GM21737 (cell line): Measurements from ENCODE around the gene KLHL29.

Source experiments
- ATAC-seq: cut with Tn5 transposase; IDR thresholded peaks from one replicate; pipeline ENCODE4 v1.9.1; 2021; ENCODE audit warnings: mild to moderate bottlenecking, moderate library complexity; ENCODE audit not compliant: unreplicated experiment

Gene KLHL29

GRCh38 chr2:23640711-23641110 is 255.7 kb downstream of the KLHL29 start:
- no peak for ATAC-seq

DNA sequence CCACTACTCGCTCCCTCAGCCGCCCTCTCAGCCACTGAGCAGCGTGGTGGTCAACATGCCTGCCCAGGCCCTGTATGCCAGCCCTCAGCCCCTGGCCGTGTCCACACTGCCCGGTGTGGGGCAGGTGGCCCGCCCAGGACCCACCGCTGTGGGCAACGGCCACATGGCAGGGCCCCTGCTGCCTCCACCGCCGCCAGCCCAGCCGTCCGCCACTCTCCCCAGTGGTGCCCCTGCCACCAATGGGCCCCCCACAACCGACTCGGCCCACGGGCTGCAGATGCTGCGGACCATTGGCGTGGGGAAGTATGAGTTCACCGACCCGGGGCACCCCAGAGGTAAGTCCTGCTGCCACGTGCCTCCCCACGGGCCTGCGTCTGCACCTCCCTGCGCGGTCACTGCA is 257.5 kb downstream of the KLHL29 start:
- ATAC-seq, result no peak

DNA sequence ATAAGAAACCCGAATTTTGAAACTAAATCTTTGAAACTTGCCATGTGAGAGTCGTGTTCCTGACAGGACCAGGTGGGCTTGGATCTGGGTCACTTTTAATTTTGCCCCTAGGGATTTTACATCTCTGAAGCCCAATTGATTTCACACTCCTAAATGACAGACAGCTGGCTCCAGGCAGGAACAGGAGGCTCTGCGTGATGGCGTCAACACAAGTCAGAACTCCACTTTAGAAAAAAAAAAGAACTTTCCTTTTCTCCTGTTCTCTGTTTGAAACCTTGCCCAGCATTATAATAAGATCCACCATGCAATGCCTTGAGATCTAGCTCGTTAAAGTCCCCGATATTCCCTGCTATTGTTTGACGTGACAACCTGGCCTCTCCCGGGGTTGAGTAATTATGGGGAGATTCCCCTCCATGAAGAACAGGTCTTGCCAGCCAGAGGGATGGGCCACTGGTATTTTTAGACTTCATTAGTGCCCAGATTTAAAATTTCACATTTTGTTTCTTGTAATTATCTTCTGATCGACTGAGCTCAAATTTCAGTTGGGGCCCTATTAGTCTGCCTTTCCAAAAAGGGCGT is 260.3 kb downstream of the KLHL29 start:
- ATAC-seq, result no peak

GRCh38 chr2:23647563-23647962 is 262.6 kb downstream of the KLHL29 start:
- no peak for ATAC-seq

DNA sequence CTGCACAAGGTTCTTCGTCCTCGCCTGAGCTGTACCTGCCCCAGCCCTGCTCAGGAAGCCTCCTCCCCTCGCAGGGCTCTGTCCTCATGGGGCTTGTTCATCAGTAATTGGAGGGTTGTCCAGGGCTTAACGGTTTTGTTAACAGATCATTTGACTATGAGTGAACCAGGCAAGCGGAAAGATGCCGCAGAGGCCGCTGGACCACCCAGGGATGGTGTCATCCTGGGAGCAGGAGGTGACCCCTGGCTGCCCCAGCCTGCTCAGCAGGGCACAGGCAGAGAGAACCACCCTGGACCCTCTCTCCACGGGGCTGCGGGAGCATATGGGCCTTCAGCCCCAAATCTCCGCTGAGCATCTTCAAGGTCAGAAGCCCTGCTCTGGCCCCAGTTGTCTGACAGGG is 264.3 kb downstream of the KLHL29 start:
- ATAC-seq, result no peak

GRCh38 chr2:23649819-23650218 is 264.8 kb downstream of the KLHL29 start:
- no peak for ATAC-seq

DNA sequence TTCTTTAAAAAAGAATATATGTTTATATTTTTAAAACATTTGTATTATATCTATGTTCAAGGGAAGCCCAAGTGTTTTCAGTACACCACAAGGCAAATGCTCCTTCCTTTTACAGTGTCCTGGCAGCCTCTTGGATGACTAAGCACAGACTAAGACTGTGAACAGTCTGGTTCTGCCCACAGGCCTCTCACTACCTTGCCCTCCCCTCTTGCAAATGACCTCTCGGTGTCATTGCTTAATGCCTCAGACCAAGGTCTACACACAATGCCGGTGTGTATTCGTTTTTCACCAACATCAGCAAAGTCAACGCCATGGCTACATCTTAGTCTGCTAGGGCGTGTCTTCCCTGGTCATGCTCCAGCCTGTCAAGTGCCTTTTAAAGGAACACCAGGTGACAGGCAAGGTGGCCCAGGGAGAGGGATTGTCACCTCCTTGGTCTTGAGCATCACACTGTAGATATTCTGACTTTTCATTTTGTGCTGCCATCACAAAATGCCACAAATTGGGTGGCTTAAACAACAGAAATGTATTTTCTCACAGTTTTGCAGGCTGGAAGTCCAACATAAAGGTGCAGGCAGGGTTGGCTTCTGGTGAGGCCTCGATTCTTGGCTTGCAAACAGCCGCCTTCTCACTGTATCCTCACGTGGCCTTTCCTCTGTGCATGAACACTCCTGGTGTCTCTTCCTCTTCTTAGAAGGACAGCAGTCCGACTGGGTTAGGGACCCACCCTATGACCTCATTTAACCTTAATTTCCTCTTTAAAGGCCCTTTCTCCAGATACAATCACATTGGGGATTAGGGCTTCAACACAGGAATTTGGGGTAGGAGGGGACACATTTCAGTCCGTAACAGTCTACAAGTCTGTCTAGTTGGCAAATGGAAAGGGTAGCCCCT is 266.5 kb downstream of the KLHL29 start:
- no peak for ATAC-seq

GRCh38 chr2:23653326-23653725 is 268.3 kb downstream of the KLHL29 start:
- no peak for ATAC-seq

GRCh38 chr2:23654756-23655155 is 269.8 kb downstream of the KLHL29 start:
- ATAC-seq, result no peak

DNA sequence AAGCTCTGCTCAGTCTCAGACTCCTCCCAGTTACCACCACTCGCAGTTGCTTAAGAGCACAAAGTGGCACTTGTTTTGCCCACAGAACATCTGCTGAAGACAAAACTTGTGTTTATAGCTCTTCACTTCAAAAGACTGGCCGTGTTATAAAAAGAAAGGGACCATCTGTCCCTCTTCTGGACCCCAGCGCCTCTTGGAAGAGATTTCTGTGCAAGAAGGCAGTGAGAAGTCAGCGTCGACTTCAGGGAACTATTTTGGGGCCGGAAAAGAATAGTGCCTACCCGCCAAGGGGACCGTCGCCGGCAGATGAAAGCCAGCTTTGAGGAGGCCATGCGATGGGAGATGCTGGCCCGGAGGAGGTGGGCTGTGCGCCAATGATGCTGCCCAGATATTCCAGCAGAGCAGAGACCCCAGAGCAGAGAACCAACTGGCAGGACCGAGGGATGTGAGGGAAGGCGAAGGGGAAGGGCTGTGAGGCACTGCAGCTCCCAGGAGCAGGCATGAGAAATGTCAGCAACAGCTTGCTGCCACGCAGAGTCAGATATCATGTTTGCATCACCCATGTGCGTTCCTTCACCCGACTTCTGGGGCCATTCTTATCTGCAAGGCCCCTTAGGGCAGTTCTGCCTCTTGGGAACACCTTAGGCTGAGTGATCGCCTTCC is 271.1 kb downstream of the KLHL29 start:
- no peak for ATAC-seq

DNA sequence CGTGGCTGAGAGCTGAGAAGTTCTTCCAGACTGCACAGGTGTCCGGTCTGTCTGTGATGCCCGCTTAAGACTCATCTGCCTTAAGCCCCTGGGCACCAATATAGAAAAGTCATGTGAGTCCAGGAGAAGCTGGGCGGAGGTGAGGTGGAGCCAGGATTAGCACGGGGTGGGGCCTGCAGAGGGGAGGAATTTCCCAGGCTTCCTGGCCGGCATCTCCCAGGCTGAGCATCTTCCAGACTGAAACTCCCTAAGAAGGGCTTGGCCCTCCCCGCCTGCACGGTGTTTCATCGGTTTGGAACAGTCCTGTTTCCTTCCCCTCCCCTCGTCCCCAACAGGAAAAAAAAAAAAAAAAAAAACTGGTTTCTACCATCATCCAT is 271.6 kb downstream of the KLHL29 start:
- no peak for ATAC-seq

GRCh38 chr2:23657371-23657770 is 272.4 kb downstream of the KLHL29 start:
- no peak for ATAC-seq

GRCh38 chr2:23657934-23658333 is 273.0 kb downstream of the KLHL29 start:
- no peak for ATAC-seq

DNA sequence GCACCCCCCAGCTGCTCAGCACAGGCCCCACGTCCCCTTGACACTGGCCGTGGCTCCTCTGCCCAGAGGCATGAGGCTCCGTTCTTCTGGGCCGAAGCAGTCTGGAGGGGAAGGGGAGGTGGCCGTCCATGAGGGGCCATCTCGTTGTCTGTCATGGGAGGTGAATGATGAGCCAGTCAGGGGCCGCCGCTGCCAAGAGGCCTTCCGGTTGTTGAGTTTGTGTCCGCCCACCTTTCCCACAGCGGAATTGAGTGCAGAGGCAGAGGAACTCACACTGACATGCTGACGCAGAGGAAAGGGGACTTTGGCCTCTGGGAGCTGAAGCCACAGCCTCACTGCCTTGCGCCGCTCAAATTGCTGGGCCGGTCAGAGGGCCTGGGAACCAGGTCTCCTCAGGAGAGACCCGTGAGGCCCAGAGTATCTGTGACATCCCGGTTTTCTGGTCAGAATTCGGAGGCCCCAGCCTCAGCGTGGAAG is 273.5 kb downstream of the KLHL29 start:
- ATAC-seq, result no peak

DNA sequence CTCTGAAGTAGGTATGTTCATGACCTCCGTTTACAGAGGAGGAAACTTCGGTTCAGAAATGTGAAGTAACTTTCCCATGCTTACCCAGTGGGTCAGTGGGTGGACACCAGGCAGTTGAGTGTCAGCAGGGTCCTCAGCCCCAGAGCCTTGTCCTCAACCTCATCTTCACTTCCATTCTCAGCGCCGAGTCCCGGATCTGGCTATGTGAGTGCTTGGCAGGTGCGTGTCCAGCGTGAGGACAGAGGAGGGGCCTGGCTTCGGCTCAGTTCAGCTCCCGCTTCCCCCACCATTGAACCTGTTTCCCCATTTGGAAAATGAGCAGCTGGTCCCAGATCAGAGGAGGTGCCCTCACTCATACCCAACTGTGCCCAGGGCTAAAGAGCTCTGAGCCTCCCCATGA is 274.3 kb downstream of the KLHL29 start:
- ATAC-seq, result no peak

GRCh38 chr2:23659773-23660172 is 274.8 kb downstream of the KLHL29 start:
- no peak for ATAC-seq

- no peak for ATAC-seq
Observed at GRCh38 chr2:23660237-23660636, 275.3 kb downstream of the KLHL29 start.

DNA sequence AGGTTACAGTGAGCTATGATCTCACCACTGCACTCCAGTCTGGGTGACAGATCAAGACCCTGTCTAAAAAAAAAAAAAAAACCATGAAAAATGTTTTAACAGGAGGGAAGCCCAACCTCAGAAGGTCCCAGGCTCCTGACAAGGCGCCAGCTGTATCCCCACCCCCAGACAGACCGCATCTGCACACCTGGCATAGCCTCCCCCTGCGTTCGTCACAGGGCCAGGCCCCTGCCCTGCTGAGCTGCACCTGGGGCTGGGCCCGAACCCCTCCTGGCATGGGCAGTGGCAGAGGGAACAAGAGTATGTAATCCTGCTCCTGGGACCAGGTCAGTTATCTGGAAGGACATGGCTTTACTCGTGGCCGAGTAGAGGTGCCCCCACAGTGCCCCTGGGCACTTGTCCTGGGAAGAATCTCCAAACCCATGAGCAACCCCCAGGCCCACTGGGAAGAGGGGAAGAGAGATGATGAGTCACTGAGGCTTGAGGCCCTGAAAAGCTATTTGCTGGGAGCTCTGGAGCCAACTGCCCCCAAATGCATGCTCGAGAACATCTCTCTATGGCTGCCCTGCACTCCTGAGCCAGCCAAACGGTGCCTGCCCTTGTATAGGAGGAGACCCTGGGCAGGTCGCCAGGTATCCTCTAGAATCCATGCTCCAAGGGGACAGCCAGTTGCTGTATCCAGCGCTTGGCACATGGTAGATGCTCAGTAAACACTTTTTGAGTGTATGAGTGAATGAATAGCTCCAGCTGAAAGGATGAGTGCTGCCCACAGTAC is 276.5 kb downstream of the KLHL29 start:
- ATAC-seq, result no peak

DNA sequence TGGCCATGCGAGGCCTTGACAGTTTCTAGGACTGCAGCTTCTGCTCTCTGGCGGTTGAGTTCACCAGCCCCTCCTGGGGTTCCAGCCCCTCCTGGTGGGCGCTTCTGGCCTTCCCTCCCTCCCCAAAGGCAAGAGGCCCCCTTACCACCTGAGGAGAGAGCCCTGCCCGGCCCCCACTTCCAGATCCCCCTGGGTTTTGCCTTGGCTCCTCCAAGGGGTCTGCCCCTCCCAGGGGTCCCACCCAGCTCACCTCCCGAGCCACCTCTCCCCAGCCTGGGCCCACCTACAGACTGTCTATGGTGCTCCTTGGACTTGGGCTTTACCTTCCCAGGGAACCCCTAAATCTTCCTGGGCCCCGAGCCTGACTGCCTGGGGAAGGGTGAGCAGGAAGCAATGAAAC is 277.5 kb downstream of the KLHL29 start:
- ATAC-seq, result no peak

- no peak for ATAC-seq
Observed at GRCh38 chr2:23662941-23663920, 278.3 kb downstream of the KLHL29 start.
